ENCODE results near the gene NCOR2.

DNA sequence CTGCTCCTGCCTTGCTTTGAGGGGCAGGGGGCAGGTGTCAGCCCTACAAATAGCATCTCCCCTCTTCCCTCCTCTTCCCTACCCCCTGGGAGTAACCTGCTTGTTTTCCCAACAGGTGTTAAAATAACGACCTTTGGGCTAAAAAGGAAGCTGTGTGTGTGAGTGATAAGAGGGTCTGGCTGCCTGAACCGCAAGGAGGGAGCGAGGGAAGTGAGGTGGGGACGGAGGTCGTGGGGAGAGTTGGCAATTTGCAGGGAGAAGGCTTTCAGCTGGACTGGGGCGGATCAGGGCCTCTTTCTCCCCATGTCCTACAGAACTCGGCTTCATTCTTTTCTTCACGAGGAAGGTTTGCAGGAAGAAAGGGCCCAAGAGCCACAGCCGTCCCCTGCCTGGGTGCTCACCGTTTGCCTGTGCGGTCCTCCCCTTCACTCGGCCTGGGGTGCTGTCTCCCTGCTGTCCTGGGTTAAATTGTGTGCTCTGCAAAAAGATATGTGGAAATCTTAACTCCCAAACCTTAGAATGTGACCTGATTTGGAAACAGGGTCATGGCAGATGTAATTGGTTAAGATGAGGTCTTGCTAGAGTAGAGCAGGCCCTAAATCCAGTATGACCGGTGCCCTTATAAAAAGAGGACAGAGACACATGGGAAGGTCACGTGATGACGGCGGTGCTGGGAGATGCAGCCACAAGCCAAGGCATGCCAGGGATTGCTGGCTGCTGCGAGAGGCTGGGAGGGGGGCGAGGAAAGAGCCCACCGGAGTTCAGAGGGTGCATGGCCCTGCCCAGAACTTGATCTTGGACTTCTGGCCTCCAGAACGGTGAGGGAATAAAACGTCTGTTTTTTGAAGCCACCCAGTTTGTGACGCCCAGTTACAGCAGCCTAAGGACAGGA is 38.7 kb upstream of the NCOR2 start:
- no peak for TF ChIP-seq SUZ12 (IDR thresholded peaks at IDR 0.05; ENCODE audit: extremely low read depth, insufficient read depth, insufficient read length)
- TF ChIP-seq ZNF274 (IDR thresholded peaks at IDR 0.05; ENCODE audit: low read depth, low read length), result no peak
- no peak for TF ChIP-seq YY1 (IDR thresholded peaks at IDR 0.05; ENCODE audit: insufficient read depth, insufficient read length)
